ENCODE results near the gene KLF7. TPM values are rescaled to one million over a fixed set of nuclear protein-coding genes. Genes with fewer than 3 reads are reported as not detected.
A peak's percentile ranks its signal among the peaks of the same experiment; 100 is the strongest.

KLF7 gene
- total RNA-seq, 1 donor from 2014 or later, result 35.8 TPM

GRCh38 chr2:207143215-207144172 lies 22.3 kb downstream of the KLF7 start:
- Histone ChIP-seq H3K27me3 (no peaks in the 10 kb centered on the region), H3K9me3 (no peaks in the 10 kb centered on the region), H3K4me1 (peaks cover 75% of the 10 kb centered on the region), H3K36me3 (no peaks in the 10 kb centered on the region), H3K27ac (peak overlapping the region; percentile 83), H3K4me3 (peak overlapping the region; percentile 13 to 14)
- intact Hi-C loops (cut with DNase I), result no loop called here
- peak in 1 of 2 donors; percentile 95 for DNase-seq (ENCODE audit: extremely low spot score in 2 of 2)
- TF ChIP-seq CTCF (IDR thresholded peaks at IDR 0.05) (no peak), POLR2AphosphoS5 (IDR thresholded peaks at IDR 0.05; ENCODE audit: insufficient read depth in 1 of 2, low read depth in 1 of 2) (peak; percentile 54 to 76)

- no peaks in the 10 kb centered on the region for H3K36me3 ChIP-seq
- no peak for DNase-seq (ENCODE audit: extremely low spot score in 2 of 2)
- no peak overlapping the region for H3K4me3 ChIP-seq
- peaks cover 73% of the 10 kb centered on the region for H3K4me1 ChIP-seq
- TF ChIP-seq CTCF (IDR thresholded peaks at IDR 0.05), result no peak
- no peak for TF ChIP-seq POLR2A (IDR thresholded peaks at IDR 0.05)
- TF ChIP-seq POLR2AphosphoS5 (IDR thresholded peaks at IDR 0.05; ENCODE audit: insufficient read depth in 1 of 2, low read depth in 1 of 2), result no peak
- intact Hi-C loops (cut with DNase I), result no loop called here
- H3K9me3 ChIP-seq, result no peaks in the 10 kb centered on the region
- no peaks in the 10 kb centered on the region for H3K27me3 ChIP-seq
- peak overlapping the region; percentile 83 for H3K27ac ChIP-seq
Observed at GRCh38 chr2:207142461-207142860, 23.3 kb downstream of the KLF7 start.

- peaks cover 74% of the 10 kb centered on the region for H3K4me1 ChIP-seq
Observed at GRCh38 chr2:207141386-207141785, 24.4 kb downstream of the KLF7 start.

GRCh38 chr2:207140265-207140664 lies 25.5 kb downstream of the KLF7 start:
- Histone ChIP-seq H3K4me1 (peaks cover 77% of the 10 kb centered on the region), H3K4me3 (no peak overlapping the region), H3K9me3 (no peaks in the 10 kb centered on the region), H3K36me3 (no peaks in the 10 kb centered on the region), H3K27me3 (no peaks in the 10 kb centered on the region), H3K27ac (peak overlapping the region; percentile 47)
- TF ChIP-seq CTCF (IDR thresholded peaks at IDR 0.05) (no peak), POLR2AphosphoS5 (IDR thresholded peaks at IDR 0.05; ENCODE audit: insufficient read depth in 1 of 2, low read depth in 1 of 2) (no peak), POLR2A (IDR thresholded peaks at IDR 0.05) (no peak)
- DNase-seq (ENCODE audit: extremely low spot score in 2 of 2), result no peak
- intact Hi-C loops (cut with DNase I), result no loop called here

More at GRCh38 chr2:207141386-207141785, 24.4 kb downstream of the KLF7 start:
- no peak overlapping the region for H3K4me3 ChIP-seq
- intact Hi-C loops (cut with DNase I), result no loop called here
- TF ChIP-seq POLR2AphosphoS5 (IDR thresholded peaks at IDR 0.05; ENCODE audit: insufficient read depth in 1 of 2, low read depth in 1 of 2), result no peak
- peak overlapping the region; percentile 83 for H3K27ac ChIP-seq
- H3K27me3 ChIP-seq, result no peaks in the 10 kb centered on the region
- H3K9me3 ChIP-seq, result no peaks in the 10 kb centered on the region
- H3K36me3 ChIP-seq, result no peaks in the 10 kb centered on the region
- no peak for DNase-seq (ENCODE audit: extremely low spot score in 2 of 2)

GRCh38 chr2:207139552-207139951 lies 26.2 kb downstream of the KLF7 start:
- H3K4me3 ChIP-seq, result no peak overlapping the region
- TF ChIP-seq POLR2A (IDR thresholded peaks at IDR 0.05), result no peak
- TF ChIP-seq POLR2AphosphoS5 (IDR thresholded peaks at IDR 0.05; ENCODE audit: insufficient read depth in 1 of 2, low read depth in 1 of 2), result no peak
- no peak for TF ChIP-seq CTCF (IDR thresholded peaks at IDR 0.05)
- no peaks in the 10 kb centered on the region for H3K9me3 ChIP-seq
- no peak for DNase-seq (ENCODE audit: extremely low spot score in 2 of 2)
- H3K27ac ChIP-seq, result no peak overlapping the region
- intact Hi-C loops (cut with DNase I), result no loop called here
- no peaks in the 10 kb centered on the region for H3K27me3 ChIP-seq
- no peaks in the 10 kb centered on the region for H3K36me3 ChIP-seq
- H3K4me1 ChIP-seq, result peaks cover 79% of the 10 kb centered on the region
